HCT116 (cell line): ENCODE results near the gene PCDHGA1. TPM values are rescaled to one million over a fixed set of nuclear protein-coding genes. Genes with fewer than 3 reads are reported as not detected.

Experiments used
- ATAC-seq: fragments of 200-7000 bp; cut with Tn5 transposase; 2 replicates; pipeline ENCODE4 v1.9.1; 2020; ENCODE audit warnings: mild to moderate bottlenecking, moderate library complexity
- BruUV-seq: library from RNA; stranded (reverse); fragments of 400-500 nt; replicated peaks from 2 replicates; lab custom pipeline; 2021; lab: Mats Ljungman, UMichigan
- CTCF ChIA-PET: fragments of 300-600 bp; sonication (Branson Sonifier 250); formaldehyde crosslinking; loops from one replicate; lab custom pipeline; 2021; ENCODE audit warnings: antibody characterized with exemption; lab: Charles Lee
- POLR2A ChIA-PET: fragments of 300-600, 350-600 bp; sonication (Branson Sonifier 250); formaldehyde crosslinking; loops from one replicate; lab custom pipeline; 2021; ENCODE audit warnings: antibody characterized with exemption; lab: Charles Lee
- RAD21 ChIA-PET, 2 experiments: fragments of 300-600 bp; sonication (Branson Sonifier 250); formaldehyde crosslinking; loops; one replicate each; lab custom pipeline; 2023; ENCODE audit warnings: low total read pairs in 2 of 2; ENCODE audit not compliant: uncharacterized antibody in 2 of 2, unreplicated experiment in 2 of 2, low non-redundant PET in 1 of 2; lab: Charles Lee
- DNase-seq: peaks from one replicate; pipeline ENCODE4 v3.0.0-alpha.2; 2010; ENCODE audit warnings: low read depth, low spot score
- H2AFZ ChIP-seq: fragments of 200-600 bp; shearing (Covaris generic), sonication (generic); 2 replicates; pipeline ENCODE4 v1.6.1; 2017; ENCODE audit warnings: low read depth, mixed run types, mixed read lengths, antibody characterized with exemption, low read length; ENCODE audit not compliant: poor library complexity, severe bottlenecking
- H3K27ac ChIP-seq: 2 replicates; pipeline ENCODE4 v1.5.1; 2012; ENCODE audit warnings: low read depth, low read length
- H3K27me3 ChIP-seq: fragments of 200-600 bp; sonication (generic); 2 replicates; pipeline ENCODE4 v1.6.1; 2016; ENCODE audit warnings: mixed run types, low read length, mixed read lengths; ENCODE audit not compliant: insufficient read depth
- H3K36me3 ChIP-seq, 2 experiments: fragments of 200-500 bp in 1 of 2; fragments of 200-600 bp in 1 of 2; sonication (Bioruptor generic) in 1 of 2; sonication (generic) in 1 of 2; 2 replicates each; pipeline versions ENCODE4 v1.5.1 to v1.6.1; 2014 to 2016; ENCODE audit warnings: low read length in 2 of 2, inconsistent platforms in 1 of 2, mixed read lengths in 1 of 2, mixed run types in 1 of 2; ENCODE audit not compliant: insufficient read depth in 2 of 2, control insufficient read depth in 1 of 2
- H3K4me1 ChIP-seq, 2 experiments: fragments of 200-600 bp in 1 of 2; sonication (generic) in 1 of 2; 2 replicates each; pipeline versions ENCODE4 v1.5.1 to v1.6.1; 2012 to 2017; ENCODE audit warnings: low read length in 2 of 2, inconsistent platforms in 1 of 2, mild to moderate bottlenecking in 1 of 2, mixed read lengths in 1 of 2, mixed run types in 1 of 2, moderate library complexity in 1 of 2; ENCODE audit not compliant: insufficient read depth in 2 of 2, control insufficient read depth in 1 of 2
- H3K4me2 ChIP-seq: fragments of 200-600 bp; sonication (generic); 2 replicates; pipeline ENCODE4 v1.6.1; 2017; ENCODE audit warnings: mixed run types, low read length, mixed read lengths
- H3K4me3 ChIP-seq, 2 experiments: fragments of 200-600 bp in 1 of 2; sonication (generic) in 1 of 2; replicated peaks in 1 of 2; 2 replicates each; pipeline ENCODE4 v1.5.1; 2011 to 2016; ENCODE audit warnings: low read length in 2 of 2, control low read depth in 1 of 2, low read depth in 1 of 2, mild to moderate bottlenecking in 1 of 2, mixed read lengths in 1 of 2, mixed run types in 1 of 2
- H3K79me2 ChIP-seq: fragments of 200-600 bp; sonication (generic); 2 replicates; pipeline ENCODE4 v1.6.1; 2017; ENCODE audit warnings: mild to moderate bottlenecking, mixed run types, low read length, moderate library complexity, mixed read lengths; ENCODE audit not compliant: insufficient read depth
- H3K9ac ChIP-seq: fragments of 200-600 bp; sonication (generic); 2 replicates; pipeline ENCODE4 v1.6.1; 2016; ENCODE audit warnings: low read length, mixed read lengths
- H3K9me2 ChIP-seq: fragments of 200-600 bp; sonication (generic), shearing (Covaris generic); 2 replicates; pipeline ENCODE4 v1.6.1; 2017; ENCODE audit warnings: mixed run types, mild to moderate bottlenecking, moderate library complexity; ENCODE audit not compliant: insufficient read depth
- H3K9me3 ChIP-seq, 2 experiments: fragments of 200-500 bp in 1 of 2; fragments of 200-600 bp in 1 of 2; sonication (Bioruptor generic) in 1 of 2; sonication (generic) in 1 of 2; 2 replicates each; pipeline ENCODE4 v1.6.1; 2014 to 2017; ENCODE audit warnings: low read length in 2 of 2, mixed read lengths in 2 of 2, inconsistent platforms in 1 of 2, low read depth in 1 of 2, mild to moderate bottlenecking in 1 of 2, mixed run types in 1 of 2, moderate library complexity in 1 of 2; ENCODE audit not compliant: control insufficient read depth in 1 of 2, insufficient read depth in 1 of 2
- H4K20me1 ChIP-seq: fragments of 200-600 bp; sonication (generic), shearing (Covaris generic); 2 replicates; pipeline ENCODE4 v1.6.1; 2017; ENCODE audit warnings: mixed run types, mild to moderate bottlenecking, moderate library complexity; ENCODE audit not compliant: insufficient read depth
- CBX3 ChIP-seq: IDR thresholded peaks from 2 replicates; pipeline ENCODE4 v1.6.1; 2012; ENCODE audit warnings: low read depth
- EGR1 ChIP-seq: IDR thresholded peaks from 2 replicates; pipeline ENCODE4 v1.6.1; 2012; ENCODE audit warnings: low read depth
- ELF1 ChIP-seq: IDR thresholded peaks from 2 replicates; pipeline ENCODE4 v1.6.1; 2012; ENCODE audit warnings: low read depth, borderline replicate concordance
- EZH2 ChIP-seq: fragments of 200-600 bp; sonication (generic); IDR thresholded peaks from 2 replicates; pipeline ENCODE4 v1.6.1; 2017; ENCODE audit warnings: antibody characterized with exemption, mixed run types
- EZH2phosphoT487 ChIP-seq: fragments of 200-600 bp; IDR thresholded peaks from 2 replicates; pipeline ENCODE4 v1.6.1; 2018; ENCODE audit warnings: antibody characterized with exemption, borderline replicate concordance
- JUND ChIP-seq: IDR thresholded peaks from 2 replicates; pipeline ENCODE4 v1.6.1; 2012
- POLR2A ChIP-seq: IDR thresholded peaks from 2 replicates; pipeline ENCODE4 v1.7.0; 2011; ENCODE audit warnings: borderline replicate concordance; ENCODE audit not compliant: insufficient read depth, insufficient read length; ENCODE audit errors: extremely low read depth
- POLR2AphosphoS5 ChIP-seq: IDR thresholded peaks from 2 replicates; pipeline ENCODE4 v1.6.1; 2011; ENCODE audit warnings: mild to moderate bottlenecking, low read depth, low read length, moderate library complexity
- RAD21 ChIP-seq: IDR thresholded peaks from 2 replicates; pipeline ENCODE4 v1.6.1; 2012; ENCODE audit warnings: low read depth, mild to moderate bottlenecking
- SIN3A ChIP-seq: IDR thresholded peaks from 2 replicates; pipeline ENCODE4 v1.6.1; 2012; ENCODE audit warnings: low read depth
- SP1 ChIP-seq: IDR thresholded peaks from 2 replicates; pipeline ENCODE4 v1.6.1; 2012; ENCODE audit warnings: low read depth
- SRF ChIP-seq: IDR thresholded peaks from 2 replicates; pipeline ENCODE4 v1.6.1; 2012; ENCODE audit warnings: low read depth
- TCF7L2 ChIP-seq: IDR thresholded peaks from 2 replicates; pipeline ENCODE4 v1.7.0; 2011; ENCODE audit warnings: borderline replicate concordance, inconsistent platforms; ENCODE audit not compliant: insufficient read depth, insufficient read length; ENCODE audit errors: extremely low read depth
- YY1 ChIP-seq: IDR thresholded peaks from 2 replicates; pipeline ENCODE4 v1.6.1; 2011; ENCODE audit warnings: low read length, low read depth, moderate library complexity, mild to moderate bottlenecking; ENCODE audit not compliant: insufficient replicate concordance; ENCODE audit errors: extremely low read depth
- ZFX ChIP-seq: fragments of 450-650 bp; IDR thresholded peaks from 2 replicates; pipeline ENCODE4 v1.6.1; 2017
- ZNF274 ChIP-seq: fragments of 200-500 bp; sonication (Bioruptor generic); IDR thresholded peaks from 2 replicates; pipeline ENCODE4 v1.6.1; 2014; ENCODE audit warnings: mild to moderate bottlenecking, low read depth, low read length, inconsistent platforms
- intact Hi-C: fragments of 100-400 bp; cut with micrococcal nuclease; formaldehyde crosslinking; loops from 2 replicates; pipeline ENCODE4 v1.10.0; 2022
- total RNA-seq: library from RNA; stranded (reverse); gene quantifications from one replicate; pipeline ENCODE4 v1.2.1, GENCODE V29; 2021; ENCODE audit not compliant: unreplicated experiment
- TF ChIP-seq, protein P1 (sequence below): IDR thresholded peaks from 2 replicates; pipeline ENCODE4 v1.6.1; 2012; ENCODE audit warnings: low read depth
- TF ChIP-seq, protein P2 (sequence below): IDR thresholded peaks from 2 replicates; pipeline ENCODE4 v1.6.1; 2012
- TF ChIP-seq, protein P3 (sequence below): IDR thresholded peaks from 2 replicates; pipeline ENCODE4 v1.6.1; 2012

Gene PCDHGA1
- total RNA-seq, 1 experiment from 2014 or later: 0.05 TPM

DNA sequence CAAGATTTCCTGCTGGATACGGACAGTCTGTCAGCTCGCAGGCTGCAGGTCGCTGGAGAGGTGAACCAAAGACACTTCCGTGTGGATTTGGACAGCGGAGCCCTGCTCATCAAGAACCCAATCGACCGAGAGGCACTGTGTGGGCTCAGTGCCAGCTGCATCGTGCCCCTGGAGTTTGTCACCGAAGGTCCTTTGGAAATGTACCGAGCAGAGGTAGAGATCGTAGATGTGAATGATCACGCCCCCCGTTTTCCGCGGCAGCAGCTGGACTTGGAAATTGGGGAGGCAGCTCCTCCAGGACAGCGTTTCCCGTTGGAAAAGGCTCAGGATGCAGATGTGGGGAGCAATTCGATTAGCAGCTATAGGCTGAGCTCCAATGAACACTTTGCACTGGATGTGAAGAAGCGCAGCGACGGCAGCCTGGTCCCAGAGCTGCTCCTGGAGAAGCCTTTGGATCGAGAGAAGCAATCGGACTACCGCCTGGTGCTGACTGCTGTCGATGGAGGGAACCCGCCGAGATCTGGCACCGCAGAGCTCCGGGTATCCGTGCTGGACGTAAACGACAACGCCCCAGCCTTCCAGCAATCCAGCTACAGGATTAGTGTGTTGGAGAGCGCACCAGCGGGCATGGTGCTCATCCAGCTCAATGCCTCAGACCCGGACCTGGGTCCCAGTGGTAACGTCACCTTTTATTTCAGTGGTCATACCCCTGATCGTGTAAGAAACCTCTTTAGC is 155.2 kb downstream of the PCDHGA1 start:
- DNase-seq (no peak), ATAC-seq (no peak)
- CTCF ChIA-PET: no interaction called here
- BruUV-seq: no TSS peak
- no peaks in the 10 kb centered on the region for H3K27me3 ChIP-seq
- intact Hi-C loops: no loop called here
- H3K9me3 ChIP-seq: no peaks in the 10 kb centered on the region
- no peak overlapping the region for H3K27ac ChIP-seq
- no peak overlapping the region for H3K9ac ChIP-seq
- no peaks in the 10 kb centered on the region for H3K9me2 ChIP-seq
- POLR2A ChIA-PET: no interaction called here
- H4K20me1 ChIP-seq: no peaks in the 10 kb centered on the region
- no peaks in the 10 kb centered on the region for H3K4me1 ChIP-seq
- H3K4me3 ChIP-seq: no peak overlapping the region
- RAD21 ChIA-PET: no interaction called here
- TF ChIP-seq, protein P1, sequence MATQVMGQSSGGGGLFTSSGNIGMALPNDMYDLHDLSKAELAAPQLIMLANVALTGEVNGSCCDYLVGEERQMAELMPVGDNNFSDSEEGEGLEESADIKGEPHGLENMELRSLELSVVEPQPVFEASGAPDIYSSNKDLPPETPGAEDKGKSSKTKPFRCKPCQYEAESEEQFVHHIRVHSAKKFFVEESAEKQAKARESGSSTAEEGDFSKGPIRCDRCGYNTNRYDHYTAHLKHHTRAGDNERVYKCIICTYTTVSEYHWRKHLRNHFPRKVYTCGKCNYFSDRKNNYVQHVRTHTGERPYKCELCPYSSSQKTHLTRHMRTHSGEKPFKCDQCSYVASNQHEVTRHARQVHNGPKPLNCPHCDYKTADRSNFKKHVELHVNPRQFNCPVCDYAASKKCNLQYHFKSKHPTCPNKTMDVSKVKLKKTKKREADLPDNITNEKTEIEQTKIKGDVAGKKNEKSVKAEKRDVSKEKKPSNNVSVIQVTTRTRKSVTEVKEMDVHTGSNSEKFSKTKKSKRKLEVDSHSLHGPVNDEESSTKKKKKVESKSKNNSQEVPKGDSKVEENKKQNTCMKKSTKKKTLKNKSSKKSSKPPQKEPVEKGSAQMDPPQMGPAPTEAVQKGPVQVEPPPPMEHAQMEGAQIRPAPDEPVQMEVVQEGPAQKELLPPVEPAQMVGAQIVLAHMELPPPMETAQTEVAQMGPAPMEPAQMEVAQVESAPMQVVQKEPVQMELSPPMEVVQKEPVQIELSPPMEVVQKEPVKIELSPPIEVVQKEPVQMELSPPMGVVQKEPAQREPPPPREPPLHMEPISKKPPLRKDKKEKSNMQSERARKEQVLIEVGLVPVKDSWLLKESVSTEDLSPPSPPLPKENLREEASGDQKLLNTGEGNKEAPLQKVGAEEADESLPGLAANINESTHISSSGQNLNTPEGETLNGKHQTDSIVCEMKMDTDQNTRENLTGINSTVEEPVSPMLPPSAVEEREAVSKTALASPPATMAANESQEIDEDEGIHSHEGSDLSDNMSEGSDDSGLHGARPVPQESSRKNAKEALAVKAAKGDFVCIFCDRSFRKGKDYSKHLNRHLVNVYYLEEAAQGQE: no peak
- TF ChIP-seq EGR1 (no peak), JUND (no peak), EZH2phosphoT487 (no peak)
- TF ChIP-seq, protein P2, sequence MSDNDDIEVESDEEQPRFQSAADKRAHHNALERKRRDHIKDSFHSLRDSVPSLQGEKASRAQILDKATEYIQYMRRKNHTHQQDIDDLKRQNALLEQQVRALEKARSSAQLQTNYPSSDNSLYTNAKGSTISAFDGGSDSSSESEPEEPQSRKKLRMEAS: no peak
- no peak overlapping the region for H2AFZ ChIP-seq
- no peaks in the 10 kb centered on the region for H3K79me2 ChIP-seq
- no peak overlapping the region for H3K4me2 ChIP-seq
- H3K36me3 ChIP-seq: no peaks in the 10 kb centered on the region

DNA sequence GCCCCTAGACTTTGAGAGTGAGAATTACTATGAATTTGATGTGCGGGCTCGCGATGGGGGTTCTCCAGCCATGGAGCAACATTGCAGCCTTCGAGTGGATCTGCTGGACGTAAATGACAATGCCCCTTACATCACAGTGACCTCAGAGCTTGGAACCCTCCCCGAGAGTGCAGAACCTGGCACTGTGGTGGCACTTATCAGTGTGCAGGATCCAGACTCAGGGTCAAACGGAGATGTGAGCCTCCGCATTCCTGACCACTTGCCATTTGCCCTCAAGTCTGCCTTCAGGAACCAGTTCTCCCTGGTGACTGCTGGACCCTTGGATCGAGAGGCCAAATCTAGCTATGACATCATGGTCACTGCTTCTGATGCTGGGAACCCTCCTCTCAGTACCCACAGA is 155.8 kb downstream of the PCDHGA1 start:
- CTCF ChIA-PET: no interaction called here
- POLR2A ChIA-PET: no interaction called here
- no peaks in the 10 kb centered on the region for H3K79me2 ChIP-seq

More for the DNA sequence above, 155.8 kb downstream of the PCDHGA1 start:
- H3K27me3 ChIP-seq: no peaks in the 10 kb centered on the region
- ATAC-seq (no peak), DNase-seq (no peak)
- no peaks in the 10 kb centered on the region for H3K9me3 ChIP-seq
- no peak overlapping the region for H3K4me2 ChIP-seq
- H3K9ac ChIP-seq: no peak overlapping the region
- no TSS peak for BruUV-seq
- no peaks in the 10 kb centered on the region for H3K36me3 ChIP-seq
- no peaks in the 10 kb centered on the region for H3K4me1 ChIP-seq
- no peak overlapping the region for H2AFZ ChIP-seq
- H3K9me2 ChIP-seq: no peaks in the 10 kb centered on the region
- H4K20me1 ChIP-seq: no peaks in the 10 kb centered on the region
- no peak overlapping the region for H3K4me3 ChIP-seq
- no peak overlapping the region for H3K27ac ChIP-seq
- RAD21 ChIA-PET: no interaction called here
- TF ChIP-seq SIN3A (no peak), TCF7L2 (no peak), EZH2 (no peak), CBX3 (no peak), POLR2A (no peak), ZFX (no peak), RAD21 (no peak), SP1 (no peak), ELF1 (no peak), SRF (no peak), POLR2AphosphoS5 (no peak), ZNF274 (no peak), YY1 (no peak)
- TF ChIP-seq, protein P3, sequence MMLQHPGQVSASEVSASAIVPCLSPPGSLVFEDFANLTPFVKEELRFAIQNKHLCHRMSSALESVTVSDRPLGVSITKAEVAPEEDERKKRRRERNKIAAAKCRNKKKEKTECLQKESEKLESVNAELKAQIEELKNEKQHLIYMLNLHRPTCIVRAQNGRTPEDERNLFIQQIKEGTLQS: no peak
- intact Hi-C loops: no loop called here
